ENCODE results near the gene PUM1. TPM values are rescaled to one million over a fixed set of nuclear protein-coding genes. Genes with fewer than 3 reads are reported as not detected.

Gene PUM1
- total and polyA plus RNA-seq, 2 of the 4 experiments (the other 2 are of a cell fraction) = 75.4 to 137 TPM

DNA sequence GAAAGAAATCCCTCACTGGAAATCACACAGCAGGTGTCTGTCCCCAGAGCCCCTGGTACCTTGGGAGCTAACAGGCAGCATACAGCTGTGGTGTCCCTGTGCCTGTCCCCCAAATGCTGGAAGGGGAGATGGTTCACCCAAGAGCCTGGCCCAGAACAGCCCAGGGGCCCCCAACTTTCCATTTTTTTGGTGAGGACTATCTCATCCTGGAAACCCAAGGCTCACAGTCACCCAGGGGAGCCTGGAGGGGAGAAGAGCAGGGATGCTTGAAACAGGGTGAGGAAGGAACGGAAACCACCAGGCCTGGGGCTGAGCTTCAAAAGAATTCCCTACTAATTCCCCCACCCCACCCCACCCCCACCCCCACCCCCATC lies 160.6 kb downstream of the PUM1 start:
- H2BK20ac ChIP-seq (ENCODE audit: low read depth, low read length) = no peak overlapping the region
- BruUV-seq (replicated peaks) = no TSS peak
- H3K4ac ChIP-seq (ENCODE audit: low read depth, low read length) = no peak overlapping the region
- H2AK9ac ChIP-seq (replicated peaks; ENCODE audit: low read depth, low read length, poor library complexity) = no peak overlapping the region
- H4K20me1 ChIP-seq (ENCODE audit: insufficient read depth, low read length) = peaks cover 70% of the 10 kb centered on the region
- intact Hi-C loops (cut with micrococcal nuclease) (no loop called here), in situ Hi-C loops (cut with MboI; ENCODE audit: low sequenced_read_pairs) (no loop called here), dilution Hi-C loops (cut with HindIII; ENCODE audit: low sequenced_read_pairs, unreplicated experiment) (loop anchor here (25.0 kb wide), 1 partner anchor 93 kb away; no protein-coding TSS in a partner anchor)
- no peak for DNase-seq
- no peak overlapping the region for H3K18ac ChIP-seq (ENCODE audit: low read depth, low read length)
- CTCF ChIA-PET = interaction anchor here (0.8 to 2.3 kb wide), 3 partner anchors 97 to 104 kb away, joined by 3 to 14 read pairs (median 9); no protein-coding TSS in a partner anchor
- H3K79me1 ChIP-seq (ENCODE audit: low read depth in 1 of 2, low read length in 2 of 2) = peaks cover 54 to 81% of the 10 kb centered on the region in 2 experiments
- no peak for ATAC-seq (ENCODE audit: low read depth)
- H4K8ac ChIP-seq (ENCODE audit: low read depth in 2 of 2, low read length in 2 of 2) = no peak overlapping the region
- H3K4me2 ChIP-seq (ENCODE audit: low read depth, low read length) = no peak overlapping the region
- H2BK5ac ChIP-seq (ENCODE audit: low read depth, low read length, poor library complexity, severe bottlenecking) = no peak overlapping the region
- peaks cover 31% of the 10 kb centered on the region; the same call in 1 of the 2 replicates for H3K9me1 ChIP-seq (ENCODE audit: insufficient read depth, low read length)
- H3K36me3 ChIP-seq (ENCODE audit: control insufficient read depth, insufficient read depth, low read length) = 0 out of 2 replicates have a peak, but pooled peaks cover 2% of the 10 kb centered on the region
- no peak overlapping the region for H3K27ac ChIP-seq (ENCODE audit: insufficient read depth, low read length)
- H3K9ac ChIP-seq (ENCODE audit: low read depth, low read length) = no peak overlapping the region
- no peak overlapping the region for H3K14ac ChIP-seq (replicated peaks; ENCODE audit: low read depth, low read length)
- H3K4me1 ChIP-seq (ENCODE audit: control insufficient read depth, insufficient read depth, low read length) = peaks cover 45% of the 10 kb centered on the region
- no peak overlapping the region for H4K5ac ChIP-seq (ENCODE audit: low read depth, low read length)
- H2AFZ ChIP-seq (replicated peaks; ENCODE audit: low read length, poor library complexity) = no peak overlapping the region
- H3K27me3 ChIP-seq (ENCODE audit: control insufficient read depth, insufficient read depth, low read length) = no peaks in the 10 kb centered on the region
- POLR2A ChIA-PET (ENCODE audit: unreplicated experiment) = no interaction called here
- H3K23ac ChIP-seq (ENCODE audit: low read depth, low read length) = no peak overlapping the region
- no CpG with 5 or more reads among the region's 1 CpG for WGBS, 2 experiments (ENCODE audit: extremely low coverage in 2 of 2, insufficient read length in 1 of 2)
- no peak overlapping the region for H4K91ac ChIP-seq (ENCODE audit: insufficient read depth, low read depth, low read length)
- H2BK120ac ChIP-seq (ENCODE audit: low read depth, low read length) = no peak overlapping the region
- no peak overlapping the region for H2BK15ac ChIP-seq (ENCODE audit: low read depth, low read length)
- H3K4me3 ChIP-seq (ENCODE audit: insufficient read depth, low read depth, low read length) = no peak overlapping the region
- H3K56ac ChIP-seq (ENCODE audit: extremely low read depth, insufficient read depth, low read length) = no peak overlapping the region
- TF ChIP-seq CHD1 (IDR thresholded peaks at IDR 0.05; ENCODE audit: low read depth, low read length) = no peak
- no peak for TF ChIP-seq RAD21 (IDR thresholded peaks at IDR 0.05; ENCODE audit: low read length)
- TF ChIP-seq SMC3 (IDR thresholded peaks at IDR 0.05; ENCODE audit: low read depth, low read length) = no peak
- no peak for TF ChIP-seq POLR2A (IDR thresholded peaks at IDR 0.05; ENCODE audit: low read depth, low read length)
- no peak for TF ChIP-seq FOS (IDR thresholded peaks at IDR 0.05; ENCODE audit: low read depth, low read length)
- no peak for TF ChIP-seq MXI1 (IDR thresholded peaks at IDR 0.05; ENCODE audit: borderline replicate concordance, low read depth, low read length)
- TF ChIP-seq MAFK (IDR thresholded peaks at IDR 0.05; ENCODE audit: low read depth, low read length) = no peak
- no peak for TF ChIP-seq BHLHE40 (IDR thresholded peaks at IDR 0.05; ENCODE audit: low read depth, low read length)
- no peak for TF ChIP-seq RFX5 (IDR thresholded peaks at IDR 0.05; ENCODE audit: low read depth, low read length)
- TF ChIP-seq, protein P1, sequence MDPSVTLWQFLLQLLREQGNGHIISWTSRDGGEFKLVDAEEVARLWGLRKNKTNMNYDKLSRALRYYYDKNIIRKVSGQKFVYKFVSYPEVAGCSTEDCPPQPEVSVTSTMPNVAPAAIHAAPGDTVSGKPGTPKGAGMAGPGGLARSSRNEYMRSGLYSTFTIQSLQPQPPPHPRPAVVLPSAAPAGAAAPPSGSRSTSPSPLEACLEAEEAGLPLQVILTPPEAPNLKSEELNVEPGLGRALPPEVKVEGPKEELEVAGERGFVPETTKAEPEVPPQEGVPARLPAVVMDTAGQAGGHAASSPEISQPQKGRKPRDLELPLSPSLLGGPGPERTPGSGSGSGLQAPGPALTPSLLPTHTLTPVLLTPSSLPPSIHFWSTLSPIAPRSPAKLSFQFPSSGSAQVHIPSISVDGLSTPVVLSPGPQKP (IDR thresholded peaks at IDR 0.05; ENCODE audit: borderline replicate concordance, low read depth, low read length) = no peak
- TF ChIP-seq, protein P2, sequence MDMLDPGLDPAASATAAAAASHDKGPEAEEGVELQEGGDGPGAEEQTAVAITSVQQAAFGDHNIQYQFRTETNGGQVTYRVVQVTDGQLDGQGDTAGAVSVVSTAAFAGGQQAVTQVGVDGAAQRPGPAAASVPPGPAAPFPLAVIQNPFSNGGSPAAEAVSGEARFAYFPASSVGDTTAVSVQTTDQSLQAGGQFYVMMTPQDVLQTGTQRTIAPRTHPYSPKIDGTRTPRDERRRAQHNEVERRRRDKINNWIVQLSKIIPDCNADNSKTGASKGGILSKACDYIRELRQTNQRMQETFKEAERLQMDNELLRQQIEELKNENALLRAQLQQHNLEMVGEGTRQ (IDR thresholded peaks at IDR 0.05; ENCODE audit: low read depth, low read length) = no peak
- TF ChIP-seq MAZ (IDR thresholded peaks at IDR 0.05; ENCODE audit: borderline replicate concordance, low read depth, low read length) = no peak
- TF ChIP-seq RCOR1 (IDR thresholded peaks at IDR 0.05; ENCODE audit: insufficient replicate concordance, low read length) = no peak
- TF ChIP-seq, protein P3, sequence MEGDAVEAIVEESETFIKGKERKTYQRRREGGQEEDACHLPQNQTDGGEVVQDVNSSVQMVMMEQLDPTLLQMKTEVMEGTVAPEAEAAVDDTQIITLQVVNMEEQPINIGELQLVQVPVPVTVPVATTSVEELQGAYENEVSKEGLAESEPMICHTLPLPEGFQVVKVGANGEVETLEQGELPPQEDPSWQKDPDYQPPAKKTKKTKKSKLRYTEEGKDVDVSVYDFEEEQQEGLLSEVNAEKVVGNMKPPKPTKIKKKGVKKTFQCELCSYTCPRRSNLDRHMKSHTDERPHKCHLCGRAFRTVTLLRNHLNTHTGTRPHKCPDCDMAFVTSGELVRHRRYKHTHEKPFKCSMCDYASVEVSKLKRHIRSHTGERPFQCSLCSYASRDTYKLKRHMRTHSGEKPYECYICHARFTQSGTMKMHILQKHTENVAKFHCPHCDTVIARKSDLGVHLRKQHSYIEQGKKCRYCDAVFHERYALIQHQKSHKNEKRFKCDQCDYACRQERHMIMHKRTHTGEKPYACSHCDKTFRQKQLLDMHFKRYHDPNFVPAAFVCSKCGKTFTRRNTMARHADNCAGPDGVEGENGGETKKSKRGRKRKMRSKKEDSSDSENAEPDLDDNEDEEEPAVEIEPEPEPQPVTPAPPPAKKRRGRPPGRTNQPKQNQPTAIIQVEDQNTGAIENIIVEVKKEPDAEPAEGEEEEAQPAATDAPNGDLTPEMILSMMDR (conservative IDR thresholded peaks at IDR 0.05; ENCODE audit: low read depth, low read length) = no peak
- no peak for TF ChIP-seq CEBPB (IDR thresholded peaks at IDR 0.05; ENCODE audit: low read depth, low read length)
- TF ChIP-seq NFE2L2 (IDR thresholded peaks at IDR 0.05; ENCODE audit: low read depth, low read length) = no peak
- no peaks in the 10 kb centered on the region for H3K9me3 ChIP-seq (ENCODE audit: control insufficient read depth, insufficient read depth, low read length)
- H2AK5ac ChIP-seq (ENCODE audit: low read depth, low read length) = no peak overlapping the region

All from IMR-90 (cell line).